WTC11 (cell line): ENCODE data around the gene RPS6KA6.

Experiments
- CTCF ChIP-seq: fragments of 200-600 bp; IDR thresholded peaks from 2 replicates; pipeline ENCODE4 v1.8.0; 2022; ENCODE audit warnings: antibody characterized with exemption
- IRF1 ChIP-seq: sonication (generic); formaldehyde crosslinking; IDR thresholded peaks from 2 replicates; pipeline ENCODE4 v1.8.0; 2023; ENCODE audit warnings: missing genetic modification reagents
- PREB ChIP-seq: sonication (generic); formaldehyde crosslinking; IDR thresholded peaks from 2 replicates; pipeline ENCODE4 v1.8.1; 2022; ENCODE audit warnings: mild to moderate bottlenecking, missing genetic modification reagents, moderate library complexity, borderline replicate concordance
- TF ChIP-seq, protein P1 (sequence below): sonication (generic); formaldehyde crosslinking; IDR thresholded peaks from 2 replicates; pipeline ENCODE4 v1.8.1; 2023; ENCODE audit warnings: mild to moderate bottlenecking, missing genetic modification reagents, moderate library complexity

DNA sequence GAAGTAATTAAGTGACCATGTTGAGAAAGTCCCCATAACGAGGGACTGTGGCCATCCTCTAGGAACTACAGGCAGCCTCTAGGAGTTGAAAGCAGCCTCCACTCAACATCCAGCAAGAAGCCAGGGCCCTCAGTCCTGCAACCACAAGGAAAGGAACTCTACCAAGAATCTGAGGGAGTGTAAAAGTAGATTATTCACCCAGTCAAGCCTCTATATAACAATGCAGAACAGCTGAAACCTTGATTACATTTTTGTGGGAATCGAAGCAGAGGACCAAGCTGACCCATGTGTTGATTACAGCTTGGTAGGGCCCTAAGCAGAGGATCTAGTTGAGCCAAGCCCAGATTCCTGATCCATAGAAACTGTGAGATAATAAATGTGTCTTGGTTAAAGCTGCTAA lies 17.1 kb downstream of the RPS6KA6 start:
- TF ChIP-seq CTCF: no peak
- no peak for TF ChIP-seq IRF1 (CRISPR knock-in tag)
- TF ChIP-seq, protein P1, sequence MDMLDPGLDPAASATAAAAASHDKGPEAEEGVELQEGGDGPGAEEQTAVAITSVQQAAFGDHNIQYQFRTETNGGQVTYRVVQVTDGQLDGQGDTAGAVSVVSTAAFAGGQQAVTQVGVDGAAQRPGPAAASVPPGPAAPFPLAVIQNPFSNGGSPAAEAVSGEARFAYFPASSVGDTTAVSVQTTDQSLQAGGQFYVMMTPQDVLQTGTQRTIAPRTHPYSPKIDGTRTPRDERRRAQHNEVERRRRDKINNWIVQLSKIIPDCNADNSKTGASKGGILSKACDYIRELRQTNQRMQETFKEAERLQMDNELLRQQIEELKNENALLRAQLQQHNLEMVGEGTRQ (CRISPR knock-in tag): no peak
- no peak for TF ChIP-seq PREB (CRISPR knock-in tag)
